Smooth muscle cell (in vitro differentiated cells): ENCODE results near the gene DLGAP1. TPM values are rescaled to one million over a fixed set of nuclear protein-coding genes. Genes with fewer than 3 reads are reported as not detected.

Experiments
- DNase-seq: peaks from one replicate; lab custom pipeline; 2025; ENCODE audit not compliant: unreplicated experiment; lab: John Stamatoyannopoulos, UW
- H2AFZ ChIP-seq: fragments of 200-600 bp; sonication (generic); 2 replicates; pipeline ENCODE4 v1.6.0; 2016; ENCODE audit warnings: antibody characterized with exemption, low read depth, mild to moderate bottlenecking
- H3F3A ChIP-seq: fragments of 200-600 bp; sonication (generic); 2 replicates; pipeline ENCODE4 v1.6.0; 2017; ENCODE audit warnings: antibody characterized with exemption, low read depth
- H3K27ac ChIP-seq: fragments of 200-600 bp; sonication (generic); 2 replicates; pipeline ENCODE4 v1.5.1; 2016; ENCODE audit warnings: low read depth, mild to moderate bottlenecking
- H3K27me3 ChIP-seq: fragments of 200-600 bp; sonication (generic); 2 replicates; pipeline ENCODE4 v1.6.1; 2016; ENCODE audit warnings: low read depth, mild to moderate bottlenecking
- H3K36me3 ChIP-seq: fragments of 200-600 bp; sonication (generic); 2 replicates; pipeline ENCODE4 v1.5.1; 2016; ENCODE audit warnings: low read depth
- H3K4me1 ChIP-seq: fragments of 200-600 bp; sonication (generic); 2 replicates; pipeline ENCODE4 v1.5.1; 2016; ENCODE audit warnings: low read depth
- H3K4me2 ChIP-seq: fragments of 200-600 bp; sonication (generic); 2 replicates; pipeline ENCODE4 v1.6.0; 2016; ENCODE audit warnings: mild to moderate bottlenecking
- H3K4me3 ChIP-seq: fragments of 200-600 bp; sonication (generic); 2 replicates; pipeline ENCODE4 v1.5.1; 2016; ENCODE audit warnings: mild to moderate bottlenecking
- H3K79me2 ChIP-seq: fragments of 200-600 bp; sonication (generic); 2 replicates; pipeline ENCODE4 v1.6.0; 2016; ENCODE audit warnings: low read depth, mild to moderate bottlenecking
- H3K9ac ChIP-seq: fragments of 200-600 bp; sonication (generic); 2 replicates; pipeline ENCODE4 v1.6.0; 2016; ENCODE audit warnings: low read depth
- H3K9me3 ChIP-seq: fragments of 200-600 bp; sonication (generic); replicated peaks from 2 replicates; pipeline ENCODE4 v1.5.1; 2016; ENCODE audit warnings: low read depth
- H4K20me1 ChIP-seq: fragments of 200-600 bp; sonication (generic); 2 replicates; pipeline ENCODE4 v1.6.0; 2016; ENCODE audit warnings: low read depth
- CTCF ChIP-seq: fragments of 200-600 bp; sonication (generic); IDR thresholded peaks from 2 replicates; pipeline ENCODE4 v1.5.1; 2017; ENCODE audit warnings: borderline replicate concordance, mild to moderate bottlenecking, antibody characterized with exemption; ENCODE audit not compliant: insufficient read depth, poor library complexity, severe bottlenecking
- WGBS: methylation state at CpG from one replicate; pipeline ENCODE4 v1.1.7; 2016; ENCODE audit warnings: low lambda C conversion rate; 5-methylcytosine and 5-hydroxymethylcytosine counted together
- polyA plus RNA-seq: library from polyadenylated mRNA; unstranded; fragments of >200 nt; fragmentation: Nextera tagmentation; extraction: Ambion mirVana; gene quantifications from 2 replicates; pipeline ENCODE4 v1.2.1, GENCODE V29; 2016
- total RNA-seq: library from RNA; depleted of rRNA; stranded (reverse); fragments of >200 nt; gene quantifications from 2 replicates; pipeline ENCODE4 v1.2.3, GENCODE V29; 2014

DLGAP1 gene
- total and polyA plus RNA-seq, 2 experiments from 2014 or later = 2.6 to 11.3 TPM

- TF ChIP-seq CTCF = no peak
- WGBS = 76% methylated on average over 5 of the region's 5 CpGs
- no peak for DNase-seq
These were observed 737.6 kb downstream of the DLGAP1 start for GRCh38 chr18:3717376-3718025.

GRCh38 chr18:3716116-3716660 is 738.9 kb downstream of the DLGAP1 start:
- no peak overlapping the region for H3K27ac ChIP-seq
- no peaks in the 10 kb centered on the region for H3K27me3 ChIP-seq
- 100% methylated on average over 1 of the region's 1 CpG for WGBS
- no peaks in the 10 kb centered on the region for H4K20me1 ChIP-seq
- H3K4me1 ChIP-seq = peaks cover 18% of the 10 kb centered on the region
- H3K9me3 ChIP-seq = no peaks in the 10 kb centered on the region
- H2AFZ ChIP-seq = no peak overlapping the region
- no peak overlapping the region for H3K9ac ChIP-seq
- no peak overlapping the region for H3K4me3 ChIP-seq
- no peaks in the 10 kb centered on the region for H3K79me2 ChIP-seq
- peaks cover 21% of the 10 kb centered on the region for H3F3A ChIP-seq
- no peak overlapping the region for H3K4me2 ChIP-seq
- H3K36me3 ChIP-seq = no peaks in the 10 kb centered on the region
- TF ChIP-seq CTCF = no peak
- no peak for DNase-seq

More at GRCh38 chr18:3717376-3718025, 737.6 kb downstream of the DLGAP1 start:
- Histone ChIP-seq H3K4me3 (no peak overlapping the region), H3K79me2 (no peaks in the 10 kb centered on the region), H3K36me3 (no peaks in the 10 kb centered on the region), H3K27me3 (no peaks in the 10 kb centered on the region), H3K27ac (no peak overlapping the region), H3K4me1 (peaks cover 15% of the 10 kb centered on the region), H3K4me2 (no peak overlapping the region), H3K9me3 (no peaks in the 10 kb centered on the region), H3F3A (peaks cover 22% of the 10 kb centered on the region), H3K9ac (no peak overlapping the region), H2AFZ (no peak overlapping the region), H4K20me1 (no peaks in the 10 kb centered on the region)

- WGBS = 90% methylated on average over 5 of the region's 5 CpGs
- Histone ChIP-seq H3K4me1 (peaks cover 14% of the 10 kb centered on the region), H3K4me3 (no peak overlapping the region), H2AFZ (no peak overlapping the region), H3F3A (peaks cover 21% of the 10 kb centered on the region), H3K27me3 (no peaks in the 10 kb centered on the region), H4K20me1 (no peaks in the 10 kb centered on the region), H3K27ac (no peak overlapping the region), H3K4me2 (no peak overlapping the region), H3K9ac (no peak overlapping the region), H3K9me3 (no peaks in the 10 kb centered on the region), H3K79me2 (no peaks in the 10 kb centered on the region), H3K36me3 (no peaks in the 10 kb centered on the region)
- DNase-seq = no peak
- TF ChIP-seq CTCF = no peak
These were observed 739.7 kb downstream of the DLGAP1 start for GRCh38 chr18:3715231-3716080.
